GM21367 (cell line): ENCODE data around the gene INTS6.

Experiments
- ATAC-seq: cut with Tn5 transposase; IDR thresholded peaks from one replicate; pipeline ENCODE4 v1.9.1; 2021; ENCODE audit not compliant: unreplicated experiment

The INTS6 gene, protein sequence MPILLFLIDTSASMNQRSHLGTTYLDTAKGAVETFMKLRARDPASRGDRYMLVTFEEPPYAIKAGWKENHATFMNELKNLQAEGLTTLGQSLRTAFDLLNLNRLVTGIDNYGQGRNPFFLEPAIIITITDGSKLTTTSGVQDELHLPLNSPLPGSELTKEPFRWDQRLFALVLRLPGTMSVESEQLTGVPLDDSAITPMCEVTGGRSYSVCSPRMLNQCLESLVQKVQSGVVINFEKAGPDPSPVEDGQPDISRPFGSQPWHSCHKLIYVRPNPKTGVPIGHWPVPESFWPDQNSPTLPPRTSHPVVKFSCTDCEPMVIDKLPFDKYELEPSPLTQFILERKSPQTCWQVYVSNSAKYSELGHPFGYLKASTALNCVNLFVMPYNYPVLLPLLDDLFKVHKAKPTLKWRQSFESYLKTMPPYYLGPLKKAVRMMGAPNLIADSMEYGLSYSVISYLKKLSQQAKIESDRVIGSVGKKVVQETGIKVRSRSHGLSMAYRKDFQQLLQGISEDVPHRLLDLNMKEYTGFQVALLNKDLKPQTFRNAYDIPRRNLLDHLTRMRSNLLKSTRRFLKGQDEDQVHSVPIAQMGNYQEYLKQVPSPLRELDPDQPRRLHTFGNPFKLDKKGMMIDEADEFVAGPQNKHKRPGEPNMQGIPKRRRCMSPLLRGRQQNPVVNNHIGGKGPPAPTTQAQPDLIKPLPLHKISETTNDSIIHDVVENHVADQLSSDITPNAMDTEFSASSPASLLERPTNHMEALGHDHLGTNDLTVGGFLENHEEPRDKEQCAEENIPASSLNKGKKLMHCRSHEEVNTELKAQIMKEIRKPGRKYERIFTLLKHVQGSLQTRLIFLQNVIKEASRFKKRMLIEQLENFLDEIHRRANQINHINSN

DNA sequence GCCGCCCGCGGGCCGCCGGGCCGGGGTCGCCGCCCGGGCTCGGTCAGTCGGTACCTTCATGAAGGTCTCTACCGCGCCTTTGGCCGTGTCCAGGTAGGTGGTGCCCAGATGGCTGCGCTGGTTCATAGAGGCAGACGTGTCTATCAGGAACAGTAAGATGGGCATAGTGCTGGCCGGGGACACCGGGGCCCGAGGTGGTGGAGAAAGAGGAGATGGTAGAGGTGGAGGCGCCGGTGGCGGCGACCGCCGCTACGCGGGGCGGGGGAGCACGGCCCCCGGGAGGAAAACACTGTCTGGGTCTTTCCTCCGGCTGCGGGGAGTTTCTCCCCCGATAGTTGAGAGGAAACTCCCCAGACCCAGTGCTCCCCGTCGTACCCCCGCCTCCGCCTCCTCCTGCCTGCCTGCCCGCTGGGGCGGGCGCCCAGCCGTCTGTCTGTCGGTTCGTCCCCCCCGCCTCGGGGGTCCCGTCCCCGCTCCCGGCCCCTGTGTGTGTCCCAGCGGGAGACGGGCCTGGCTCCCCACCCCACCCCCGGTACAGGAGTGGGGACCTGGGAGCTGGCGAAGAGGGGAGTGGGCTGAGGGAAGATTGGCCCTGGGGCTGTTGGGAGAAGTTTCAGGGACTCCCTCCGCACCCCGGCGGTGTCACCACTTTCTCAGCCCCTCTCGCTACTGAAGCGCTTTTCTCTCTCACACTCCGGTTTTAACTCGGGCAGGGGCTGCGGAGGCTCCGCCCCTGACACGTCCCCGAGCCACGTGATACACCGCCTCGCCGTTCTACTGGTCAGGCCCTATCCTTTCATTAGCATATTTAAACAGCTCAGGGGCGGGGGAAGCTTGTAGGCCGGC lies at the start of gene INTS6:
Gene INTS6 (minus strand): TSS at position 676 of the 846 bp plus-strand sequence. CDS start 511 bp downstream, at position 165.
- peak; percentile 63 for ATAC-seq

DNA sequence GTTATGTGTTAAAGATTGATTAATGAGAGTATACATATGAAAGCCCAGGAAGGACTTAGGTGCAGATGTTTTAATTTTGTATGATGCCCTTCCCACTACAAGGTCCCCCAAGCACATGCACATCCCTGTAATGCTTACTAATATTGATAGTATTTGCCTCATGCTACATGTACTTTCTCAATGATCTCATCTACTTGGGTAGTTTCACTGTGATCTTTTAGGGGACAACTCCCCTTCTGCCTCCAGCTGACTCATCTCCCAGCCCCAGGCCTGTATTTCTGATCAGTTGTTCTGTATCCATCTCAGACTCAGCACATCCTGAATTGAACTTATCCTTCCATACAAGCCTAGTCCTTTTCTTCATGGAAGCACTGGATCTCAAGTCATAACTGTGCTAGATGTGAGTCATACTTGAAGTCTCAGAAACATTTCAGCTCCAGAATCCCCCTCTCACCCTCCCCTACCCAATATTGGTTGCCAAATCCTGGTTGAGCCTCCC lies 49.4 kb upstream of the INTS6 start:
- peak; percentile 89 for ATAC-seq

DNA sequence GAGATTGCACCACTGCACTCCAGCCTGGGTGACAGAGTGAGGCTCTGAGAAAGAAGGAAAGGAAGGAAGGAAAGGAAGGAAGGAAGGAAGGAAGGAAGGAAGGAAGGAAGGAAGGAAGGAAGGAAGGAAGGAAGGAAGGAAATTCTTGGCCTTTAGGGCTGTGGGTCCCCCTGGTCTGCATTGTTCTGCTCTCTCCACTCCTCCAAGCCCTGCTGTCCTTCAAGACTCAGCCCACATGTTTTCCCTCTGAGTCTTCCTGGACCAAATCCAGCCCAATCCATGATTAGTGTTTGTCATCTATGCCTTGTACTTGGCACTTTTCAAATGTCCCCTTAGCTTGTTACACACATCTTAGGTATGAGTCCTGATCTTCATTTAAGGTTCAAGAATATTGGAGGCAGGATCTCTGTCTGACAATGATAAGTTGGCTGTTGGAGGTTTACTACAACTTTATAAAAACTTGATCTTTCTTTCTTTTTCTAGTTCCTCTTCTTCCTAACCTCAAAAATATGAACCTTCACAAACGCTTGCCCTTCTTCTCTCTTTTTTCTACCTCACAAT lies 48.8 kb upstream of the INTS6 start:
- ATAC-seq: peak; percentile 7

DNA sequence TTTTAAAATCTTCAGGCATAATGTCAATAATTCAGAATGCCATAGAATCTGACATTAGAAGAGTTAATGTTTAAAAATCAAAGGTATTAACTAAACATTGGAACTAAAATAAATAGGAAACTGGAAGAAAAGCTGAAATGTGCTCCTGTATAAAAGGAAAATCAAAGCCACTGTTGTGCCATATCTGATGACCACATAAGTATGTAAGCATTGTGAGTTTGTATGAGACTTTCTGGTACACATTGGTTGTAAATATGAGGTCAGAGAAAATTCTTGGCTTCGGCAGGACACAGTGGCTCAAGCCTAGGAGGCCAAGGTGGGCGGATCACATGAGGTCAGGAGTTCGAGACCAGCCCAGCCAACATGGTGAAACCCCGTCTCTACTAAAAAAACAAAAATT lies 48.3 kb upstream of the INTS6 start:
- no peak for ATAC-seq

DNA sequence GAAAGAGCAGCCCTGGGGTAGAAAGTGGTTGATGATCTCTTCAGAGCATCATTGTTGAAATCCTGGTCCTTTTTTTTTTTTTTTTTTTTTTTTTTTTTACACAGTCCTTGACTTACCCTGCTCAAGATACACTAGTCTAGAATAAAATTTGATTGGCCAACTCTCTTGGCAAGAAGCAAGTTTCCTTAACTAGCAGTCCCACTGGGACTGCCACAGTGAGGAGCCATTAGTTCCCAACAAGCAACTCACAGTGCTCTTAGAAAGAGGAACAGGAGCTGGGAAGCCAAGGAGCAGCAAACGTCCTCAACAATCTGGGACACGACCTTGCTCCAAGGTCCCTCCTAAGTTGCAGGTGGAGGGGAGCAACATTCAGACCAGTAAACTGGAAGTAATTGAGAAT lies 47.9 kb upstream of the INTS6 start:
- no peak for ATAC-seq

DNA sequence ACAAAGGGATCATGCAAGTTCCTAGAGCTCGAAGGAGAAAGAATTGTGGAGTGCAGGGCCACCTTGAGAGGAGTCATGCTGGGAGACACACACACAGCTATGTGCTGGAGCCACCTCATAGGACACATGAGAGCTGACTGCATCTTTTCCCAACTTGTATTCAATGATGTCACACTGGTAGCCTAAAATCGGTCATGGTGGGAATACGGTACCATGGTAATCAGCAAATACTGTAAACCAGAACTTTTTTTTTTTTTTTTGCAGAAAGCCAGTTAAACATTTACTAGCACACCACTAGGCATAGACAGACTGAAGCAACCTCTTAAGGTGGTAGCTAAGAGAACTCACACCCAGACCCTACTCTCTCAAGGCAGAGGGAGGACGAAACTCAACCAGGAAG lies 47.0 kb upstream of the INTS6 start:
- ATAC-seq: no peak

DNA sequence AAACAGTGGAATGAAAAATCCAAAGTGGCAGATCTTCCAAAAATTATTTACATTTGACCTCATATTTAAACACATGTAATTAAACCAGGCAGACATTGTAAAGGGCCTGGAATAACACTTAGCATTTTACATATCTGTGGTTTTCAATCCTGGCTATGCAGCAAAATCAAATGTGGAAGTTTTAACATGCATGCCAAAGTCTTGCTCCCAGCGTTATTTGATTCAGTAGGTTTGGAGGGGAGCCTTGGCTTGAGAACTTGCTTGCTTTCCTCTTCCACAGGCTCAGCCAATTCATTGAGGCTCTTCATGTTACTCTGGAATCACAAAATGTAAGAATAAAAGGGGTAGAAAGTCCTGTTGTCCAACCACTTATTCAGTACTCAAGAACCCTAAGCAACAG lies 42.5 kb upstream of the INTS6 start:
- no peak for ATAC-seq

DNA sequence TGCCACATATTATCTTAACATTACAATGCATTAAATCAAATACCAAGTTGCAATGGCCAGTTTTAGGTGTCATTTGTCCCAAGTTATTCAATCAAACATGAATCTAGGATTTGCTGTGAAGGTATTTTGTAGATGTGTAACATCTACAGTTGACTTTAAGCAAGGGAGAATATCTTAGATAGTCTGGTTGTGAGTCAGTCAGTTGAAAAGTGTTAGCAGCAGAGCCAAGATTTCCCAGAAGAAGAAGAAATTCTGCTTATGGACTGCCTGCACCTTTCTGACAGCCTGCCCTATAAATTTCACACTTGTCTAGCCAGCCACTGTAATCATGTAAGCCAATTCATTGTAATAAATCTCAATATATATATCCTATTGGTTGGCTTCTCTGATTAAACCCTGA lies 41.3 kb upstream of the INTS6 start:
- ATAC-seq: no peak

DNA sequence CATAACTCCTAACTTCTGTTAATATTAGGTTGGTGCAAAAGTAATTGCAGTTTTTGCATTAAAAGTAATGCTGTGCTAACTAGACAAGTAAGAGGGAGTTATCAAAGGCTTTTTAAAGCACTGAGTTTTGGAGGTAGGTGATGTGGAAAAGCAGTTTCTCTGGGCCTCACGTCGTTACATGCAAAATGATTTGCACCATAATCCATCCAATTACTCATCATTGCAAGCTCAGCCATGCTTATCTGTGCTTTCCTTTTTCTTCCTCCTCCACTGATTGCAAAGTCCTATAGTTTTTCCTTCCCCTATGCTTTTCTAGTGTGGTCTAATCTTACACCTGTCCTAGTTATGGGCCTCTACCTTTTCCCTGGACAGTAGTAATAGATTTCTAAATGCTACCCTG lies 35.4 kb upstream of the INTS6 start:
- no peak for ATAC-seq

DNA sequence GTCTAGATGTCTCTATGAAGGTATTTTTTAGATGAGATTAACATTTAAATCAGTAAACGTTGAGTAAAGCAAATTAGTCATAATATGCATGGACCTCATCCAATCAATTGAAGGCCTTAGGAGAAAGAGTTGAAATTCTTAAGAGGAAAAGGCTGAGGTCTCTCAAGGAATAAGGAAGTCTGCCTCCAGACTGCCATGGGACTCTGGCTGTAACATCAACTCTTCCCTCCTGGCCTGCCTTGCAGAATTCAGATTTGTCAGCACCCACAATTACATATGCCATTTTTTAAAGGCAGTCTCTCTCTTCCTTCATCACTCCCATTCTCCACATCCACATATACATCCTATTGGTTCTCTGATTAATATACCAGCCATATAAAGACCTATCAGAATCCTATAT lies 28.8 kb upstream of the INTS6 start:
- ATAC-seq: no peak

DNA sequence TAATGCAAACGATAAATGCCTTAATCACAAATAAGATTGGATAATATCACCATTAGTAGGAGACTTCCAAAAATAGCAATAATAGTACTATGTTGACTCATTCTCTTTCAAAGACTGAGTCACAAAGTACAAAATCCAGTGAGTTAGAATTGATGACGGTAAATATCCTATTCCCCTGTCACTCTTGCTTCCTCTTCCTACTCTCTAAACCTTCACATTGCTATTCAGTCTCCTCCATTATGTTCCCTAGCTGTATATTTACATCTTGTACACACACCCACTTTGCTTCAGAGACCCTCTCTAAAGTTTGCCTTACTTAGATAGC lies 26.3 kb upstream of the INTS6 start:
- ATAC-seq: no peak

DNA sequence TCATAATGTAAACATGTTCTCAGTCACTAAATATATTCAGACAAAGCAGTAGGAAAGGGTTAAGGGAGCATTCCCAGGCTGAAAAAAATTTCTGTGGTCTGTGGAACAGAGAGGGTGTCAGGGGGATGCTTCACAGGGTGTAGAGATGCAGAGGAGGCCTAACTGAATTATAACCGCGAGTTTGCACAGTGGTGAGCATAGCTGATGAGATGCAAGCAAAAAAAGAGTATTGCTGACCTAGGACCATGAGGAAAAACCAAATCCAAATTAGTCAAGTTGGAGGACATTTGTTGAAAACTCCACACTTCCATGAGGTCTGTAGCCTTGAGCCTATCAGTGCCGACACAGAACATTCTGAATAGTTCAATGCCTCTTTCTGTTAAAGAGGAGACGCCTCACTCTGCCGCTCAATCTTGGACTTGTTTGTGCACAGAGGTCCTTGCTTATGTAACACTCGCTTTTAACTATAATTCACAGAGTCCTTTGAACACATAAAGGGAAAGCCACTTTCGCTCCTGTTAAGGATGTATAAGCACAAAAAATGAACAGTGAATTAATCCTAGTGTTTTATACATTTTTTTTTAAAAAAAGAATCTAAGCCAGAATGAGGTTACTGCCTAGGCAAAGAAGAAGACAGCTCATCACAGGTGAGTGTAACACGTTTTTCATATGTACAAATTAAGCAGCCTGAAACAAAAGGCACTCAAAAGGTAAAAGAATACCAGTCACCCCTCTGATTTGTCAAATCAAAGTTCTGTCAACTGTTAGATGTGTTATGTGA lies 25.8 kb upstream of the INTS6 start:
- ATAC-seq: no peak

DNA sequence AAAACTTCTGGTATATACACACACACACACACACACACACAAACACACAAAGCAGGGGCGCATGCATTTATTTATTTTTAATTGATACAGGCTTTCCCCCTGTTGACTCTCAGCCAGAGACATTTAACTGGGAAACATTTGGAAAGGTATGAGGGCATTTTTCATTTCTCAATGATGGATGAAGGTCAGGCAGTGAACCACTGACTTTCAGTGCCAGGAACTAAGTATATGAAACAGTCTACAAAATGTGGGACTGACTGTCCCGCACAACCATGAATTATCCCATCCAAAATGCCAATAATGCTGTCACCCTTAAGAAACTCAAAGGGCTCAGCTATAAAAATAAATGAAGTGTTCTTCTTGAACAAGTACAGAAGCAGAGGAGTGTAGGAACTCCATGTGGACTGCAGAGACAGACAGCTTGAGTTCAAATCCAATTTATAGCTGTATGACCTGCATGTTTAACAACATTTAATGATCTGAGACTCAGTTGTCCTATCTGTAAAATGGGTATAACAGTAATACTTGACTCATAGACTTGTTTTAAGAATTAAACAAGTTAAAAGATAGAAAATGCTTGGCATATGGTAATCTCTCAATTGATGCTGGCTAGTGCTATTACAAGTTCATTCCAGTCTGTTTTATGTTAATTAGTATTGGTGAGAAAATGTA lies 25.0 kb upstream of the INTS6 start:
- ATAC-seq: no peak

DNA sequence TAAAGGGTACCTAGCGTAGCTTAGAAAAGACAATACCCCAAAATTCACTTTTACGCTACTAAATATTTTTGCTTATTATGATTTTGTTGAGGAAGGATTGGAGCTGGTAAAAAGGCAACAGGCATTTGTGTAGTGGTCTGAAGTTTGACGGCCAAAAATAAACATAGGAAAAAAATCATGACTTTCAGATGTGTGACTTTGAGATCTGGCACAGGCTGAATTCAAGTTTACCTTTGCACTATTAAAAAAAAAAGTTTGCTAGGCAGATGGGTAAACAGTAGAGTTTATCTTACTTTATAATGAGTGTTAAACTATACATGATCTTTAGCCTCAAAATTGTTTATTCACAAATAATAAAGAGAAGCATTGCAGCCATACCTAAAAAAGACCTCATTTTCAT lies 24.3 kb upstream of the INTS6 start:
- ATAC-seq: no peak

DNA sequence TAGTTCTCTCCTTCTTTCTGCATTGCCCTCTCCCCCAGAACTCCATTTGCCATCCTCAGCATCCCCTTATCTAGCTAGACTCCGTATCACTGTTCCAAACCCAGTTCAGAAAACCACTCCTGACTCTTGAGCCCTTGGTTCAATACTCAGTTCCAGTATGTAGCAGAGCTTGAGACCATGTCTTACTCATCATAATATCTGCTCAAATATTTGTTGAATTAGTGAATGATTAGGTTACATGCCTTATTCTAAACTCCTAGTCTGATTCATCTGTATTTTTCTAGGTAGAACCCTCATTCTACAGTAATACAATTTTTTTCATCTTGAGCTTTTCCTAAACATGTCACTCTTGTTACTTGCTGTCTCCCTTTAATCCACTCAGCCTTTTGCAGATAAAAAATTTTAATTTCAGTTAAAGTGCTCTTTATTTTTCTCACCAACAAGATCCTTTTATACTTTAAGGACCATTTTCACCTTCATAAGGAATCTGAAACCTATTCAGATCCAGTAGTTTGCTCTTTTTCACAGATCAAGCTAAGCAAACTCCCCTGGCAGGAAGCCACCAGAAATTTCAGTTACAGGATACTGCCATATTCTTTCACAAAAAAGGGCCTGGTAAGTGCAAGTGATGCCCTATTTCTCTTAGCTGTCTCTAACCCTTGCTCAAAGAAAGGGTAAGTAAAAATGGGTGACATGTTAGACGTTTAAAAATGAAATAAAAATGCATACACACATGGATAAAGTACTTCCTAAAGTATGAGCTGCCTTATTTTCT lies 23.1 kb upstream of the INTS6 start:
- ATAC-seq: no peak

DNA sequence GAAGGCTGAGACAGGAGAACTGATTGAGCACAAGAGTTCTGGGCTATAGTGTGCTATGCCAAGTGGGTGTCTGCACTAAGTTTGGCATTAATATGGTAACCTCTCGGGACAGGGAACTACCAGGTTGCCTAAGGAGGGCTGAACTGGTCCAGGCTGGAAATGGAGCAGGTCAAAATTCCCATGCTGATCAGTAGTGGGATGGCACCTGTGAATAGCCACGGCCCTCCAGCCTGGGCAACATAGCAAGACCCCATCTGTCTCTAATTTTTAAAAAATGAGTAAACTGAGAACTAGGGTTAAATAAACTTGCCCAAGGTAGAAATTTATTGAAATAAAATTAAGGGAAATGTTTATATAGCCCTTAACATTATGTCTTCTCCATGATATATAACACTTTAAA lies 17.0 kb upstream of the INTS6 start:
- ATAC-seq: no peak

DNA sequence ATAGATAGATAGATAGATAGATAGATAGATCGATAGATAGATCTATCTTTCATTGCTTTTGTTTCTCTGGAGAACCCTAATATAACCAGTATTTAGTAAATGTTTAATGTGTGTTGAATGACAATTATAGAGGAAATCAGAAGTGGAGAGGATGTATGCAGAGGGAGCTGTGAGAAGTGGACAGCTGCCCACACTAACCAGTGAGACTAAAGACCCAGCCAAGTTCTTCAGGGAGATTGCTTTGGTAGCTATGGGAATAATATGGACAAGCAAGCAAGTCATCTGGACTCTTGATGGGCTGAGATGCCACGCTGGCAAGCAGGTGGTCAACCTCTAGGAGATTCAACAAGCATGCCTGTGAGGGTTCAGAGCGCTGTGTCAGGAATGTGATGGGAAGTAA lies 14.9 kb upstream of the INTS6 start:
- no peak for ATAC-seq

DNA sequence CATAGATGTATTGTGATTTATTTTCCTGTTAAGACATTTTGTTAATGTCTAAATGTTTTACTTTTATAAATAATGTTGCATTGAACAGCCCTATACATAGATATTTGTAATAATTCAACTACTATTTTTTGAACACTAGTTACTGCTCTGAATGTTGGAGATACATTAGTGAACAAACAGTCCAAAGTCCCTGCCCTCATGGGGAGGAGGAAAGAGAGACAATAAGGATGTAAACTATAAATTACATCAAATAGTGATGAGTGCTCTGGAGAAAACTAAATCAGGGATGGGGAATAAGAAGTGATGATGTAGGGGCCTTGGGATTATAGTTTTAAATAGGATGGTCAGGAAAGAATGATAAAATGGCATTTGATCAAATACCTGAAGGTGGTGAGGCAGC lies 12.3 kb upstream of the INTS6 start:
- ATAC-seq: no peak
